Body of pancreas (tissue), 4 donors: Measurements from ENCODE around the gene GMDS. TPM values are rescaled to one million over a fixed set of nuclear protein-coding genes. Genes with fewer than 3 reads are reported as not detected.

ENCODE experiments used
- ATAC-seq: fragments of 150-250 bp; one replicate; pipeline ENCODE4 v1.9.1; 2016
- DNase-seq, 4 donors: peaks; one replicate each; pipeline ENCODE4 v3.0.0-alpha.2; 2019
- H3K27ac ChIP-seq, 4 donors: fragments of 200-600 bp; sonication (generic); 1 replicate in 3 of 4; 2 replicates in 1 of 4; pipeline versions ENCODE4 v1.5.1 to v1.6.1; 2016 to 2019; ENCODE audit warnings: mild to moderate bottlenecking in 1 of 4, mixed read lengths in 1 of 4, moderate library complexity in 1 of 4
- H3K27me3 ChIP-seq, 2 donors: fragments of 200-600 bp; sonication (generic); one replicate each; pipeline ENCODE4 v1.6.0; 2016; ENCODE audit warnings: mild to moderate bottlenecking in 1 of 2
- H3K36me3 ChIP-seq, 2 donors: fragments of 200-600 bp; sonication (generic); replicated peaks in 1 of 2; 2 replicates each; pipeline ENCODE4 v1.5.1; 2016; ENCODE audit warnings: low read depth in 2 of 2; ENCODE audit not compliant: insufficient read depth in 1 of 2
- H3K4me1 ChIP-seq: fragments of 200-600 bp; sonication (generic); one replicate; pipeline ENCODE4 v1.6.0; 2016
- H3K4me3 ChIP-seq, 2 donors: fragments of 200-600 bp; sonication (generic); 1 replicate in 1 of 2; 2 replicates in 1 of 2; pipeline ENCODE4 v1.5.1; 2016 to 2019
- H3K9me3 ChIP-seq, 3 donors: fragments of 200-600 bp; sonication (generic); 1 replicate in 2 of 3; 2 replicates in 1 of 3; pipeline ENCODE4 v1.5.1; 2016
- POLR2A ChIP-seq, 3 donors: fragments of 450-650 bp; IDR thresholded peaks; one replicate each; pipeline ENCODE4 v1.6.1; 2016; ENCODE audit warnings: antibody characterized with exemption in 3 of 3, mild to moderate bottlenecking in 2 of 3
- WGBS, 2 donors: methylation state at CpG; one replicate each; pipeline ENCODE4 v1.1.5; 2017; 5-methylcytosine and 5-hydroxymethylcytosine counted together
- intact Hi-C: fragments of 100-400 bp; cut with DNase I; formaldehyde crosslinking; loops from one replicate; pipeline ENCODE4 v1.15.1; 2023
- total RNA-seq, 2 donors: library from RNA; depleted of rRNA; stranded (reverse); fragments of >200 nt; gene quantifications; one replicate each; pipeline ENCODE4 v1.1.0, GENCODE V29; 2016
- TF ChIP-seq, protein P1 (sequence below), 7 experiments: fragments of 450-650 bp in 4 of 7; fragments of 200-600 bp in 3 of 7; sonication (generic) in 3 of 7; IDR thresholded peaks; one replicate each; pipeline ENCODE4 v1.5.1; 2016 to 2019; ENCODE audit warnings: antibody characterized with exemption in 7 of 7

GMDS gene
- total RNA-seq, 2 donors from 2014 or later = 34.5 to 63.3 TPM

DNA sequence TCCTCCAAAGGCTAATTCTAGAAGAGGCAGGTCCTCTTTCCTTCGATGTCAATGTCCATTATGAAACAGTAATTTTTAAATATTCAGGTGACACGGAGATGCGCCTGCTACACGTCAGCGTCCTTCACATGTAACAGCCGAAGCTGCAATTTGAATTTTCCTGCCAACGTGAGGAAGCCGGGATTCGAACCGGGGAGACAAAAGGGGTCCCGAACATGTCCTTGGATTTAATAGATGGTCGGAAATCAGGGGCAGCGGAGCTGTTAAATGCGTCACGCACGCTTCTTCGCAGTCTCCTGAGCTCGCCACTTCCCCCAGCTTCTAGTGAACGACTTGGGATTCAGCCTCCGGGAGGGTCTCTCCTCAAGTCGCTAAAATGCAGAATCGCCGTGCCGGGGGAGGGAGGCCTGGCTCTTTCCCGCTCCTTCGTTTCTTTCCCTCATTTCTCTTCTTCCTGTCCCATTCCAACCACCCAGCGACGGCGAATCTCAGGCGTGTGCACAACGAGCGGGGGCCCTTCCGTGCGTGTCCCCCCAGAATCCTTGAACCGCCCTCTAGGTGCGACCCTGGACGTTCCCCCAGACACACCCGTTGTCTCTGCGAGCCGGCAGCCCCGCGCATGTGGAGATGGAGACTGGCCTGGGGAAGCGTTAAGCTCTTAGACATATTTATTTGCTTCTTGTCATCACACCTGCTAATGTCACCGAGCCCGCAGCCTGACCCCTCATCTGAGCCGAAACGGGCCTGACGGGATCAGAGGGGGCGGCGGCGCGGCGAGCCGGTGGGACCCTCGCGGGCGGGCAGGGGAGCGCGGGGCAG lies 637.0 kb downstream of the GMDS start:
- Histone ChIP-seq H3K9me3 (no peaks in the 10 kb centered on the region), H3K4me3 (no peak overlapping the region), H3K27me3 (peaks cover 0 to 49% of the 10 kb centered on the region in 2 donors), H3K36me3 (no peaks in the 10 kb centered on the region), H3K4me1 (peaks cover 70% of the 10 kb centered on the region), H3K27ac (no peak overlapping the region)
- no peak for TF ChIP-seq POLR2A (IDR thresholded peaks at IDR 0.05)
- TF ChIP-seq, protein P1, sequence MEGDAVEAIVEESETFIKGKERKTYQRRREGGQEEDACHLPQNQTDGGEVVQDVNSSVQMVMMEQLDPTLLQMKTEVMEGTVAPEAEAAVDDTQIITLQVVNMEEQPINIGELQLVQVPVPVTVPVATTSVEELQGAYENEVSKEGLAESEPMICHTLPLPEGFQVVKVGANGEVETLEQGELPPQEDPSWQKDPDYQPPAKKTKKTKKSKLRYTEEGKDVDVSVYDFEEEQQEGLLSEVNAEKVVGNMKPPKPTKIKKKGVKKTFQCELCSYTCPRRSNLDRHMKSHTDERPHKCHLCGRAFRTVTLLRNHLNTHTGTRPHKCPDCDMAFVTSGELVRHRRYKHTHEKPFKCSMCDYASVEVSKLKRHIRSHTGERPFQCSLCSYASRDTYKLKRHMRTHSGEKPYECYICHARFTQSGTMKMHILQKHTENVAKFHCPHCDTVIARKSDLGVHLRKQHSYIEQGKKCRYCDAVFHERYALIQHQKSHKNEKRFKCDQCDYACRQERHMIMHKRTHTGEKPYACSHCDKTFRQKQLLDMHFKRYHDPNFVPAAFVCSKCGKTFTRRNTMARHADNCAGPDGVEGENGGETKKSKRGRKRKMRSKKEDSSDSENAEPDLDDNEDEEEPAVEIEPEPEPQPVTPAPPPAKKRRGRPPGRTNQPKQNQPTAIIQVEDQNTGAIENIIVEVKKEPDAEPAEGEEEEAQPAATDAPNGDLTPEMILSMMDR (IDR thresholded peaks at IDR 0.05) = no peak
- ATAC-seq = no peak
- DNase-seq = peak in 1 of 4 donors; percentile 19
- whole genome bisulfite sequencing, 2 donors = 7 to 20% methylated on average over 53 to 59 of the region's 59 CpGs
- intact Hi-C loops = no loop called here

- Histone ChIP-seq H3K4me3 (no peak overlapping the region), H3K27me3 (peaks cover 0 to 49% of the 10 kb centered on the region in 2 donors), H3K27ac (no peak overlapping the region), H3K4me1 (peaks cover 64% of the 10 kb centered on the region), H3K36me3 (no peaks in the 10 kb centered on the region), H3K9me3 (no peaks in the 10 kb centered on the region)
- 13 to 18% methylated on average over 12 to 32 of the region's 32 CpGs for WGBS, 2 donors
- intact Hi-C loops = no loop called here
- ATAC-seq (no peak), DNase-seq (no peak)
- TF ChIP-seq POLR2A (IDR thresholded peaks at IDR 0.05) = no peak
- TF ChIP-seq, protein P1 (IDR thresholded peaks at IDR 0.05) = no peak
These were observed 637.7 kb downstream of the GMDS start for GRCh38 chr6:1607516-1608221.

- Histone ChIP-seq H3K9me3 (no peaks in the 10 kb centered on the region), H3K4me3 (no peak overlapping the region), H3K4me1 (peaks cover 58% of the 10 kb centered on the region), H3K27me3 (peaks cover 0 to 42% of the 10 kb centered on the region in 2 donors), H3K36me3 (no peaks in the 10 kb centered on the region), H3K27ac (no peak overlapping the region)
- WGBS, 2 donors = 25 to 31% methylated on average over 22 of the region's 22 CpGs
- intact Hi-C loops = no loop called here
- DNase-seq = peak in 1 of 4 donors; percentile 30
- no peak for ATAC-seq
- TF ChIP-seq POLR2A (IDR thresholded peaks at IDR 0.05) = no peak
- TF ChIP-seq, protein P1 (IDR thresholded peaks at IDR 0.05) = no peak
These were observed 638.5 kb downstream of the GMDS start for GRCh38 chr6:1606780-1607515.

DNA sequence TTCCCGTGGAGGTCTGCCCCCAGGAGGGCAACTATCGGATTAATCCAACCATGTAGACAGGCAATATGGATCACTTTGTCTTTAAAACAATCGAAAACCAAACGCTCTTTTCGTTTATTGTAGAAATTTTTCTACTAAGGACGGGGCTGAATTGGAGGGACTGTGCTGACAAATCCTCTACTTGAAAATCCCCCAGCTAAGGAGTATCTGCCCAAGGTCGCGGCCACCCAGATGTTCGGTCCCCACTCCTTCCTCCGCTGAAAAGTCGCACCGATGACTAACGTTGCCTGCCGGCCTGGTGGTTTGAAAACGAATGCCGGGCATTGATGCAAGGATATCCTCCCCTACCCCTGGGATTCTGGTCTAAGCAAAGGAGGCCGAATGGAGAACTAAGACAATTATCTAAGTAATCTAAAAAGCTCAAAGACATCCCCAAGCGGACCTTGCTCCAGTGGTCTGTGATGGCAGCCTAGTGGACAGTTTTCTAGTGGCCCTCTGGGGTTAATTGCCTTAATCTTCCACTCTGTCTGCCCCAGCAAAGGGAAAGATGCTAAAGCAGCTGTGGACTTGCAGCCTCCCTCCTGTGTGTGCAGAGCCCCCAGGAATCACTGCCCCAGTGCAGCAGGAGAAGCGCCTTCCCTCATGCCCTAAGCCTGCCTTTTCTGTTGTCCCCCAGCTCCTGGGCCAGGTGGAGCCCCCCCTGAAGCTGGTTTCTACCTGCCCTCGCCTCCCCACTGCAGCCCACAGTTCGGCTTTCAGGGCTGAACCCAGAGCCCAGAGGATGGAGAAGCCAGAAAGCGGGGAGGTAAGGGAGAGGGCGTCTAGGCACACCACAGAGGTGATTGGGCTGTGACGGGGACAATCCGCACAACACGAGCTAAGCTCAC lies 639.3 kb downstream of the GMDS start:
- TF ChIP-seq, protein P1 (IDR thresholded peaks at IDR 0.05) = no peak
- no peak for TF ChIP-seq POLR2A (IDR thresholded peaks at IDR 0.05)
- peaks cover 52% of the 10 kb centered on the region for H3K4me1 ChIP-seq
- H3K27ac ChIP-seq = no peak overlapping the region
- no peaks in the 10 kb centered on the region for H3K9me3 ChIP-seq
- ATAC-seq (no peak), DNase-seq (peak in 1 of 4 donors; percentile 11)
- H3K27me3 ChIP-seq = peaks cover 0 to 41% of the 10 kb centered on the region in 2 donors
- intact Hi-C loops = no loop called here
- 23 to 34% methylated on average over 23 to 26 of the region's 26 CpGs for WGBS, 2 donors
- H3K36me3 ChIP-seq = no peaks in the 10 kb centered on the region
- no peak overlapping the region for H3K4me3 ChIP-seq
